Colon (tissue), 2 donors: ENCODE data around the gene TMBIM6.
"Not testable (repeated sequence)": the region's sequence is repeated elsewhere in the genome, so short reads cannot be mapped to it uniquely, and the experiment has no call there.

Experiments
- FAIRE-seq: peaks from 2 replicates; lab custom pipeline; 2012; peaks lifted over from hg19 to GRCh38; lab: Jason Lieb, UNC
- donor health status: control.
- donor health status: control.

TMBIM6 gene, protein sequence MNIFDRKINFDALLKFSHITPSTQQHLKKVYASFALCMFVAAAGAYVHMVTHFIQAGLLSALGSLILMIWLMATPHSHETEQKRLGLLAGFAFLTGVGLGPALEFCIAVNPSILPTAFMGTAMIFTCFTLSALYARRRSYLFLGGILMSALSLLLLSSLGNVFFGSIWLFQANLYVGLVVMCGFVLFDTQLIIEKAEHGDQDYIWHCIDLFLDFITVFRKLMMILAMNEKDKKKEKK

DNA sequence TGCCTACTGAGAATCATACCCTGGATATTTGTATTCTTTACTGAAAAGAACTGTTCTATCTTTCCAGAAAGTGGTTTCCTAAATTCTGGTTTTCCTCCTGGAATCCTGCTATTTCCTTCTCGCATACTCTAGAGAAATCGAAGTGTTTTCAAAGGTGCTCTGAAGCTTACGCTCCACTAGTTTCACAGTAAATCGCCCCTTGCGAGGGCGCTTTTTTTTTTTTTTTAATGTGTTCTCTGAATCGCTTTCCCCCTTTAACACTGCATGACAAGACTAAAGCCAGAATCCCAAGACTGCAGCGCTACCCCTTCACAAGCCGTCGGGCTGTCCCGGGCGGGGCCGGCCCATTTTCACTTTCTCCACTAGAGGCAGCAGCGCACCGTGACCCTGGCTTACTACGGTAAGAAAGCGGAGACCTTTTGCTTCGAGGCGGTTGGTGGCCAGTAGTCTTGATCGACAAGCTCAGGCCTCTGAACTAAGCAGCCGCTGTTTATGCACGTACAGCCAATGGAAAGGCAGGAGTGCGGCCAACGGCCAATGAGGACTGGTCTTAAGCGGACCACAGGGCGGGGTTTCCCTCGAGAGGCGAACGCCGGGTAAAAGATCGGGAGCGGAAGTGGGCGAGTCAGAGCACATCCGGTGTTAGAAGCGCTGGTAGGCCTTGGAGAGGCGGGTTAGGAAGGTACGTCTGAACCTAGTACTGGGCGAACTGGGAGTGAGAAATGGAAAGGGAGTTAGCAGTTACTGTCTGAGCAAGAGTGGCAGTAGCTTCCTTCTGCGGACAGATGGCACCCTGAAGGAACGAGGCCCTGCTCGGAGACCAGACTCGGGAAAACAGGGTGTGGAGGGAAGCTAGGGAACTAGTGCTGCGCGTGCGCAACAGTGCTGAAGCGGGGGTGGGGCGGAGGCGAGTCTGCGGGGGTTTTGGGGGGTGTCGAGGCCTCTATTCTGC lies at the start of gene TMBIM6:
Gene TMBIM6, plus strand, starts transcription at position 628 of the 952 bp plus-strand sequence. CDS start 10,937 bp downstream, outside the sequence.
- peak; percentile 92 for FAIRE-seq

GRCh38 chr12:49692851-49693250 lies 48.5 kb upstream of the TMBIM6 start:
- FAIRE-seq, result no peak

GRCh38 chr12:49693931-49694444 lies 47.4 kb upstream of the TMBIM6 start:
- FAIRE-seq, result no peak

DNA sequence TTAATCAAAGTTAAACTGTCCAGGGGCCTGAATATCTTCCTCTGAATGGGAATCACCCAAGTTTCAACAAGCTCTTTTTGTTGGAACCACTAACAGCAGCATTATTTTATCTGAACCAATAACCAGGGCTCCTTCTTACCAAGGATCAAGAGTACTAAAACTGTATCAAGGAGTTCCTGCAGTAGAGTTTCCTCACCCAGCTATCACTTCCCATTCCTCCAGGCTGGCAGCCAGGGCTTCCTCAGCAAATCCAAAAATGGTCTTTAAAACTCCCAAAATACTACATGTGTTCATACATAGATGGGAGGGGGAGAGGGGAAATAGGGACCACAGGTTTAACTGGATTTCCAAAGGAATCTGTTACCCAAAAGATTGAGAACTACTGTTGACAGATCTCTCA lies 44.6 kb upstream of the TMBIM6 start:
- no peak for FAIRE-seq

GRCh38 chr12:49697808-49698207 lies 43.5 kb upstream of the TMBIM6 start:
- no peak for FAIRE-seq

- FAIRE-seq, result no peak
These were observed 42.5 kb upstream of the TMBIM6 start for GRCh38 chr12:49698619-49699545.

DNA sequence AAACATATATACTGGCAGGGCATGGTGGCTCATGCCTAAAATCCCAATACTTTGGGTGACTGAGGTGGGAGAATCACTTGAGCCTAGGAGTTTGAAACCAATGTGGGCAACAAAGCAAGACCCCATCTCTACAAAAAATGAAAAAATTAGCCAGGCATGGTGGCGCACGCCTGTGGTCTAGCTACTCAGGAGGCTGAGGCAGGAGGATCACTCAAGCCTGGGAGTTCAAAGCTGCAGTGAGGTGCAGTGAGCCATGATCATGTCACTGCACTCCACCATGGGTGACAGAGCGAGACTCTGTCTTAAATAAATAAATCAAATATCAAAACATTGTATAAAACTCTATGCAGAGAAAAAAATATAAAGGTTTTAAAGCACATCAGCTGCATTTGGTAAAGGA lies 39.3 kb upstream of the TMBIM6 start:
- FAIRE-seq, result no peak

GRCh38 chr12:49702676-49703215 lies 38.6 kb upstream of the TMBIM6 start:
- no peak for FAIRE-seq

- FAIRE-seq, result no peak
These were observed 37.7 kb upstream of the TMBIM6 start for GRCh38 chr12:49703647-49704137.

- FAIRE-seq, result no peak
These were observed 35.8 kb upstream of the TMBIM6 start for GRCh38 chr12:49705479-49706134.

- FAIRE-seq, result no peak
These were observed 34.8 kb upstream of the TMBIM6 start for GRCh38 chr12:49706351-49707127.

GRCh38 chr12:49707128-49707811 lies 34.1 kb upstream of the TMBIM6 start, which contains the start of gene FMNL3:
Gene FMNL3, minus strand, starts transcription at chr12:49707405. Its CDS starts 225 bp downstream, at chr12:49707180.
- no peak for FAIRE-seq

- no peak for FAIRE-seq
These were observed 33.6 kb upstream of the TMBIM6 start for GRCh38 chr12:49707812-49708147.

DNA sequence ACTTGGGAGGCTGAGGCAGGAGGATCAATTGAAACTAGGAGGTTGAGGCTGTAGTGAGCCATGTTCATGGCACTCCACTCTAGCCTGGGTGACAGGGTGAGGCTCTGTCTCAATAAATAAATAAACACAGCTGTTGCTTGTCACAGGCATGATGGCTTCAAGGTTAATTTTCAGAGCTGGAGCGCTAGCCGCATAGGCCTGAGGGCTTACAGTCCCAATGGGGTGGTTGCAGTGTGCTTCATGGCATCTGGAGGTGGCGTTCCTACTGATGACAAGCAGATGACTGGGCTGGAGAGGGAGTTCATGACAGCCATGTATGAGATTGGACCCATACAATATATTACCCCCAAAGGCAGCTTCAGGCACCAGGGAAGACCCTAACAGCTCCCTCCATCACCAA lies 32.5 kb upstream of the TMBIM6 start:
- no peak for FAIRE-seq

DNA sequence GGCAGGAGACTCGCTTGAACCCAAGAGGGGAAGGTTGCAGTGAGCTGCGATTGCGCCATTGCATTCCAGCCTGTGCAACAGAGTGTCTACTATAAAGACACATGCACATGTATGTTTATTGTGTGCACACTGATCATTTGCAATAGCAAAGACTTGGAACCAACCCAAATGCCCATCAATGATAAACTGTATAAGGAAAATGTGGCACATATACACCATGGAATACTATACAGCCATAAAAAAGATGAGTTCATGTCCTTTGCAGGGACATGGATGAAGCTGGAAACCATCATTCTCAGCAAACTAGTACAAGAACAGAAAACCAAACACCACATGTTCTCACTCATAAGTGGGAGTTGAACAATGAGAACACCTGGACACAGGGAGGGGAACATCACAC lies 27.4 kb upstream of the TMBIM6 start:
- FAIRE-seq, result not testable (repeated sequence)

- no peak for FAIRE-seq
These were observed 24.8 kb upstream of the TMBIM6 start for GRCh38 chr12:49716553-49716952.

- FAIRE-seq, result not testable (repeated sequence)
These were observed 23.6 kb upstream of the TMBIM6 start for GRCh38 chr12:49717800-49718199.

DNA sequence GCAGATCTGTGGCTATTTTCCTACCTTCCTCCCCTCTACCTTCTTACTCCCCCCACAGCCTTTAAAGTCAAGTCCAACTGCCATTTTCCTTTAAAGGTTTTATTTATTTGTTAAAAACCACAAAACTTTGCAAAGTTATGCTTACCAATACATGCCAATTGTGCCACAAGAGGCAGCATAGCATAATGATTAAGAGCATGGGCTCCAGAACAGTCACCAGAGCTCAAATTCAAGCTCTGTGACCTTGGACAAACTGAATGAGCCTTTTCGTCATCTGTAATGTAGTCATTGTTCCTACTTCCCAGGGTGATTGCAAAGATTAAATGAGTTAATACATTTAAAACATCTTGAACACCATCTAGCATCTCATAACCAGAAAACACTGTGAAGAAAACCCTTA lies 21.1 kb upstream of the TMBIM6 start:
- FAIRE-seq, result no peak

- not testable (repeated sequence) for FAIRE-seq
These were observed 20.0 kb upstream of the TMBIM6 start for GRCh38 chr12:49721355-49721754.

DNA sequence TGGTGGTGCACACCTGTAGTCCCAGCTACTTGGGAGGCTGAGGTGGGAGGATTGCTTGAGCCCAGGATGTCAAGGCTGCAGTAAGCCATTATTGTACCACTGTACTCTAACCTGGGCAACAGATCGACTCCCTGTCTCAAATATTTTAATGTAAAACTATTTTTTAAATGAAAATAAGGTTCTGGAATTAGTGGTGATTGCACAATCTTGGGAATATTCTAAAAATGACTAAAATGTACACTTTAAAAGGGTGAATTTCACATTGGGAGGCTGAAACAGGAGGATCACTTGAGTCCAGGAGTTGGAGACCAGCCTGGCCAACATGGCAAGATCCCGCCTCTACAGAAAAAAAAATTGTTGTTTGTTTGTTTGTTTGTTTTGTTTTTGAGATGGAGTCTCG lies 12.9 kb upstream of the TMBIM6 start:
- FAIRE-seq, result no peak
